Astrocyte (in vitro differentiated cells and primary cell): ENCODE data around the gene UBE2J2.

Experiments
- CTCF ChIP-seq: IDR thresholded peaks from 2 replicates; pipeline ENCODE4 v1.5.1; 2011; ENCODE audit warnings: low read depth, mild to moderate bottlenecking, inconsistent platforms, low read length, moderate library complexity; ENCODE audit not compliant: insufficient read depth
- EZH2 ChIP-seq: IDR thresholded peaks from 2 replicates; pipeline ENCODE4 v1.6.1; 2012; ENCODE audit warnings: mild to moderate bottlenecking, low read length, inconsistent platforms; ENCODE audit not compliant: insufficient read depth

- TF ChIP-seq CTCF (no peak), EZH2 (no peak)
Measured at GRCh38 chr1:1273209-1273511, 494 bp downstream of the UBE2J2 start.
